ENCODE results near the gene FOXC1.

Gene FOXC1

GRCh38 chr6:1609648-1610496 is at the start of gene FOXC1:
FOXC1 (plus strand) TSS chr6:1609915; CDS start chr6:1610446, 531 bp downstream.
- no peak for DNase-seq

GRCh38 chr6:1560281-1561058 is 49.2 kb upstream of the FOXC1 start:
- DNase-seq, result no peak

- DNase-seq, result no peak
These were observed 48.4 kb upstream of the FOXC1 start for GRCh38 chr6:1561355-1561754.

- DNase-seq, result no peak
These were observed 47.4 kb upstream of the FOXC1 start for GRCh38 chr6:1562171-1562955.

- DNase-seq, result no peak
These were observed 40.3 kb upstream of the FOXC1 start for GRCh38 chr6:1569377-1569776.

GRCh38 chr6:1570848-1571247 is 38.9 kb upstream of the FOXC1 start:
- DNase-seq, result no peak

- DNase-seq, result no peak
These were observed 36.8 kb upstream of the FOXC1 start for GRCh38 chr6:1572892-1573291.

GRCh38 chr6:1574083-1574761 is 35.5 kb upstream of the FOXC1 start:
- no peak for DNase-seq

- DNase-seq, result no peak
These were observed 34.9 kb upstream of the FOXC1 start for GRCh38 chr6:1574890-1575209.

GRCh38 chr6:1575210-1576041 is 34.3 kb upstream of the FOXC1 start:
- no peak for DNase-seq

GRCh38 chr6:1576166-1576565 is 33.5 kb upstream of the FOXC1 start:
- DNase-seq, result no peak

GRCh38 chr6:1576711-1577110 is 33.0 kb upstream of the FOXC1 start:
- no peak for DNase-seq

GRCh38 chr6:1577146-1577680 is 32.5 kb upstream of the FOXC1 start:
- DNase-seq, result no peak

GRCh38 chr6:1577896-1578745 is 31.6 kb upstream of the FOXC1 start:
- DNase-seq, result no peak

GRCh38 chr6:1579096-1579495 is 30.6 kb upstream of the FOXC1 start:
- no peak for DNase-seq

GRCh38 chr6:1580109-1580508 is 29.6 kb upstream of the FOXC1 start:
- DNase-seq, result no peak

GRCh38 chr6:1580585-1580984 is 29.1 kb upstream of the FOXC1 start:
- no peak for DNase-seq

GRCh38 chr6:1581120-1581991 is 28.4 kb upstream of the FOXC1 start:
- no peak for DNase-seq

GRCh38 chr6:1584146-1584545 is 25.6 kb upstream of the FOXC1 start:
- DNase-seq, result no peak
